ENCODE measurements around the gene PLXNB3. TPM values are rescaled to one million over a fixed set of nuclear protein-coding genes. Genes with fewer than 3 reads are reported as not detected.

The PLXNB3 gene
- total and polyA plus RNA-seq, 8 donors, result 4.0 to 28.6 (median 6.2) TPM

DNA sequence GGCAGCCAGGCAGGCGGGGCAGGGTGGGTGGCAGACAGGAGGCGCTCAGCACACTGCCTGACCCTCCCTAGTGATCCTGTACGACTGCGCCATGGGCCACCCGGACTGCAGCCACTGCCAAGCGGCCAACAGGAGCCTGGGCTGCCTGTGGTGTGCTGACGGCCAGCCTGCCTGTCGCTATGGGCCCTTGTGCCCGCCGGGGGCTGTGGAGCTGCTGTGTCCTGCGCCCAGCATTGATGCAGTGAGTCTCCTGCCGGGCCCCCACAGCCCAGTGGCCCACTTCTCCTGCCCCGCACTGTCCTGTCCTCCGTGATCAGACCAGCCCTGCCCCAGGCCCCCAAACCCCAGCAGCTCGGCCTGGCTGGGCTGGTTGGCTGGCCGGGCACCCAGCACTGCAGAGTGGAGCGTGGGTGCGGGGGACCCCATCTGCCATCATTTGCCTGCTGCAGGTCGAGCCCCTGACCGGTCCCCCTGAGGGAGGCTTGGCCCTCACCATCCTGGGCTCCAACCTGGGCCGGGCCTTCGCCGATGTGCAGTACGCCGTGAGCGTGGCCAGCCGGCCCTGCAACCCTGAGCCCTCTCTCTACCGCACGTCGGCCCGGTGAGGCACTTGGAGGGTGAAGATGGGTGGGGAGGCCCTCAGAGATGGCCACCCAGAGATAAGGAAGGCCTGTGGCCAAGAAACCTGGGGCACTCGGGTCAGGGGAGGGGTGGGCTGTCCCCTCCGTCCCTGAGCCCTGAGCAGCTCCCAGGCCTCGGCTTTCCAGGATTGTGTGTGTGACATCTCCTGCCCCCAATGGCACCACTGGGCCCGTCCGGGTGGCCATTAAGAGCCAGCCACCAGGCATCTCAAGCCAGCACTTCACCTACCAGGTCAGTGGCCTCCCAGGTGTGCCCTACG lies 7.6 kb downstream of the PLXNB3 start:
- 84 to 85% methylated on average over 34 to 37 of the region's 37 CpGs for WGBS, 2 donors
- intact Hi-C loops (cut with DNase I), result loop anchor here in 1 of 3 donors (10.0 kb wide), 1 partner anchor 183 kb away; no protein-coding TSS in a partner anchor
- H3K27me3 ChIP-seq, result no peaks in the 10 kb centered on the region
- no peak for TF ChIP-seq CTCF (IDR thresholded peaks at IDR 0.05)
- ATAC-seq (no peak), FAIRE-seq (no peak), DNase-seq (peak in 2 of 6 donors; percentile 11 to 75)
- no peaks in the 10 kb centered on the region for H3K9me3 ChIP-seq
- no peak overlapping the region for H3K27ac ChIP-seq
- no peak overlapping the region for H3K4me3 ChIP-seq
- H3K36me3 ChIP-seq, result no peaks in the 10 kb centered on the region
- H3K4me1 ChIP-seq, result no peaks in the 10 kb centered on the region

DNA sequence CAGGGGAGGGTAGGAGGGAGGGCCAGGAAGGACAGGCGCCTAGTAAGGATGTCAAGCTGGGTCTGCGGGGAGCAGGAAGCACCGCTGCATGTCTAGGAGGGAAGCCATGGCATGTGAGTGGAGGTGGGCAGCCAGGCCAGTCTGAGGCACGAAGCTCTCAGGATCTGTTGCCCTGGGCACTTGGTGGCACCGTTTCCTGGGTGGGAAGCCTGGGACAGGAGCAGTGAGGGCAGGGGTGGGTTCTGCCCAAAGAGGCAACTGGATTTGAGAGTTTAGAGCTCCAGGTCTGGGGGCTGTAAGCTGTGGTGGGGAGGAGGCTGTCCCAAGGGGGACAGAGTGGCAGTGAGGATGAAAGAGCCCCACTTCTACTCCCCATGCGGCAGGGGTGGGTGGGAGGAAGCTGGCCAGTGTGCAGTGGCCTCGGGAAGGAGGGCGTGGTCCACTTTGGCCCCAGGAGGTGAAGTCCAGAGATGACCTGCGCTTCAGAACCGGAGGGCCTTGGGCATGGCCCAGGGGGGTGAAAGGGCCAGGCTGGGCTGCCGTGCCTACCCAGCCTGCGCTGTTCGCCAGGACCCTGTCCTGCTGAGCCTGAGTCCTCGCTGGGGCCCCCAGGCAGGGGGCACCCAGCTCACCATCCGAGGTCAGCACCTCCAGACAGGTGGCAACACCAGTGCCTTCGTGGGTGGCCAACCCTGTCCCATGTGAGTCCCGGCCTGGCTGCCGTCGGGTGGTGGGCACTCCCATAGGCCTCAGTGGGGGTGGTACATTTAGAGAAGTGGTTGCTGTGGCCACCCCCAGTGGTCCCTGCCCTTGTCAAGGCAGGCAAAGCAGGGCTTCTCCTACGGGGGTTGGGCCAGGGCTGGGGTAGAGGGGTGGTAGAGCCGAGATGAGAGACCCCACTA lies 8.5 kb downstream of the PLXNB3 start:
- peak in 3 of 6 donors; percentile 11 to 76 (median 12) for DNase-seq
- Histone ChIP-seq H3K4me1 (no peaks in the 10 kb centered on the region), H3K27ac (no peak overlapping the region), H3K27me3 (no peaks in the 10 kb centered on the region), H3K4me3 (no peak overlapping the region), H3K36me3 (no peaks in the 10 kb centered on the region), H3K9me3 (no peaks in the 10 kb centered on the region)
- FAIRE-seq, result no peak
- ATAC-seq, result no peak
- WGBS, 2 donors, result 76 to 81% methylated on average over 20 to 21 of the region's 21 CpGs
- no peak for TF ChIP-seq CTCF (IDR thresholded peaks at IDR 0.05)
- intact Hi-C loops (cut with DNase I), result loop anchor here in 1 of 3 donors (10.0 kb wide), 1 partner anchor 182 kb away; no protein-coding TSS in a partner anchor

DNA sequence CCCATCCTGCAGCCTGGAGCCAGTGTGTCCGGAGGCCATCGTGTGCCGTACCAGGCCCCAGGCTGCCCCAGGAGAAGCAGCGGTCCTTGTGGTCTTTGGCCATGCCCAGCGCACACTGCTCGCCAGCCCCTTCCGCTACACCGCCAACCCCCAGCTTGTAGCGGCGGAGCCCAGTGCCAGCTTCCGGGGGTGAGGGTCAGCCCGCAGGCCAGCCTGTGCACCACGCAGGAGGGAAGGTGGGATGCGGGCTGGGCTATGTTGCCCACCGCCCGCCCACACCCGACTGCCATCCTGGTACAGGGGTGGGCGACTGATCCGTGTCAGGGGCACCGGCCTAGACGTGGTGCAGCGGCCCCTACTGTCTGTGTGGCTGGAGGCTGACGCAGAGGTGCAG lies 9.2 kb downstream of the PLXNB3 start:
- peak in 2 of 6 donors; percentile 27 to 74 for DNase-seq
- no peaks in the 10 kb centered on the region for H3K4me1 ChIP-seq
- WGBS, 2 donors, result 91 to 93% methylated on average over 22 to 23 of the region's 23 CpGs
- no peaks in the 10 kb centered on the region for H3K9me3 ChIP-seq
- no peaks in the 10 kb centered on the region for H3K27me3 ChIP-seq
- TF ChIP-seq CTCF (IDR thresholded peaks at IDR 0.05), result no peak
- no peak overlapping the region for H3K27ac ChIP-seq
- intact Hi-C loops (cut with DNase I), result loop anchor here in 1 of 3 donors (10.0 kb wide), 1 partner anchor 182 kb away; no protein-coding TSS in a partner anchor
- H3K36me3 ChIP-seq, result no peaks in the 10 kb centered on the region
- no peak for ATAC-seq
- no peak overlapping the region for H3K4me3 ChIP-seq
- FAIRE-seq, result no peak

DNA sequence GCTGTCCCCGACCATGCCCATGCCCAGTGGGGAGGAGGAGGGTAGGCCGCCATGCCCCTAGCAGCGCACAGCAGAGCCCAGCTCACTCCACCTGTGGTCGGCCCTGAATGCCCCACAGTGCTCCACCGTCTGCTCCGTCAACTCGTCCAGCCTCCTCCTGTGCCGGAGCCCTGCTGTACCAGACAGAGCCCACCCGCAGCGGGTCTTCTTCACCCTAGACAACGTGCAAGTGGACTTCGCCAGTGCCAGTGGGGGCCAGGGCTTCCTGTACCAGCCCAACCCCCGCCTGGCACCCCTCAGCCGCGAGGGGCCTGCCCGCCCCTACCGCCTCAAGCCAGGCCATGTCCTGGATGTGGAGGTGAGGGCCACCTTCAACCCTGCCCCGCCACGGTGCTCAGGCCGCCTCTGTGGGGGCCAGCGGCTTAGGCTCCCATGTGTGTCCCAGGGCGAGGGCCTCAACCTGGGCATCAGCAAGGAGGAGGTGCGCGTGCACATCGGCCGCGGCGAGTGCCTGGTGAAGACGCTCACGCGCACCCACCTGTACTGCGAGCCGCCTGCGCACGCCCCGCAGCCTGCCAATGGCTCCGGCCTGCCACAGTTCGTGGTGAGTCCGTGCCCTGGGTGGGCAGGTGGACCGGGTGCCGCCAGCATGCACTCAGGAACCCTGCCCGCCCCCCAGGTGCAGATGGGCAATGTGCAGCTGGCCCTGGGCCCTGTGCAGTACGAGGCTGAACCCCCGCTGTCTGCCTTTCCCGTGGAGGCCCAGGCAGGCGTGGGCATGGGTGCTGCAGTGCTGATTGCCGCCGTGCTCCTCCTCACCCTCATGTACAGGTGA lies 9.9 kb downstream of the PLXNB3 start:
- TF ChIP-seq CTCF (IDR thresholded peaks at IDR 0.05), result no peak
- peak in 3 of 6 donors; percentile 22 to 77 (median 56) for DNase-seq
- ATAC-seq, result no peak
- no peaks in the 10 kb centered on the region for H3K9me3 ChIP-seq
- no peak for FAIRE-seq
- no peak overlapping the region for H3K4me3 ChIP-seq
- H3K27ac ChIP-seq, result no peak overlapping the region
- H3K4me1 ChIP-seq, result no peaks in the 10 kb centered on the region
- H3K27me3 ChIP-seq, result no peaks in the 10 kb centered on the region
- WGBS, 2 donors, result 91 to 95% methylated on average over 43 to 48 of the region's 48 CpGs
- intact Hi-C loops (cut with DNase I), result loop anchor here in 1 of 3 donors (10.0 kb wide), 1 partner anchor 181 kb away; no protein-coding TSS in a partner anchor
- no peaks in the 10 kb centered on the region for H3K36me3 ChIP-seq
